ENCODE measurements around the gene IMPG2.

- TF ChIP-seq CTCF (IDR thresholded peaks at IDR 0.05), result no peak
- no peak for TF ChIP-seq POLR2AphosphoS5 (IDR thresholded peaks at IDR 0.05)
- no peak for TF ChIP-seq POLR2A (IDR thresholded peaks at IDR 0.05)
Measured at GRCh38 chr3:101281521-101282030, 38.8 kb downstream of the IMPG2 start.

Data from sigmoid colon (tissue), 4 donors.